Right ventricle myocardium superior (tissue), 1 donor: ENCODE results near the gene C5AR2. TPM values are rescaled to one million over a fixed set of nuclear protein-coding genes. Genes with fewer than 3 reads are reported as not detected.
A peak's percentile ranks its signal among the peaks of the same experiment; 100 is the strongest.
"Not testable (repeated sequence)": the region's sequence is repeated elsewhere in the genome, so short reads cannot be mapped to it uniquely, and the experiment has no call there.

Experiments
- ATAC-seq: fragments of 200-7000 bp; cut with Tn5 transposase; one replicate; pipeline ENCODE4 v1.9.1; 2020; ENCODE audit warnings: mild to moderate bottlenecking; ENCODE audit not compliant: poor library complexity
- DNase-seq: peaks from one replicate; pipeline ENCODE4 v3.0.0-alpha.2; 2020
- intact Hi-C: fragments of 100-400 bp; cut with DNase I; formaldehyde crosslinking; loops from one replicate; pipeline ENCODE4 v1.11.2; 2022
- long read RNA-seq: library from polyadenylated mRNA; unstranded; transcript quantifications from one replicate; pipeline ENCODE4 v2.0.0, GENCODE V29; 2021
- total RNA-seq: library from RNA; stranded (reverse); fragmentation: NEBNext Ultra II Directional; extraction: Animal tissue kit (Norgen Biotek cat#: 25700); gene quantifications from one replicate; pipeline ENCODE4 v1.2.1, GENCODE V29; 2021
- donor health status: DM: no; HTN: yes; CAD: no; lungs with severe emphysema.

C5AR2 gene
- 0.78 TPM for total RNA-seq
- long read RNA-seq, result 0 reads

DNA sequence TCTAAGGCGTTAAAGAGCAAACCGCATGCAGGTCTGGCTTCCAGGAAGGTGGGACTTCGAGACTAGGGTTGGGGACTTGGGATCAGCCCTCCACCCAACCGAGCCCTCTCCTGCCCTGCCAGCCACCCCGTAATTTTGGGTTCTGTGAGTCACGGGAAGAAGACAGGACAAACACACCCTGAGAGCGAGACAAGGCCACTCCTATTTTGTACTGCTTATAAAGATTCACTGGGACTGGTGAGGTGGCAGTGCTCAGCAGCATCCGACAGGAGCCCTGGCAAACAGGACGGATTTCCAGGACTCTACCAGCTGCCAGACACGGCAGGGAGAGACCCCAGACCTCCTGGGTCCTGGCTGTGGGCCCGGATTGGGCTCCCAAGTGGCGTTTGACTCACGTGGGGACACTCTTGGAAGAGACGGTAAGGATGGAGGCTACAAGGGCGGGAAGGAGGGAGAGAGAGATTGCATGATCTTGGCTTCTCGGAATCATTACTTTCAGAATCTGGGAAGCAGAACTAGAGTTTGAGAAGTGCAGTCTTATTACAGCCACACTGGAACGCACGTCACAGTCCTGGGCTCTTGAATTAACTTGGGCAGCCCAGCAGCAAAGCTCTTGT, at the start of gene C5AR2:
Gene C5AR2, plus strand, starts transcription at position 245 of the 617 bp plus-strand sequence. CDS start 8,625 bp downstream, outside the sequence.
- peak; percentile 30 for ATAC-seq
- DNase-seq, result no peak
- intact Hi-C loops, result no loop called here

DNA sequence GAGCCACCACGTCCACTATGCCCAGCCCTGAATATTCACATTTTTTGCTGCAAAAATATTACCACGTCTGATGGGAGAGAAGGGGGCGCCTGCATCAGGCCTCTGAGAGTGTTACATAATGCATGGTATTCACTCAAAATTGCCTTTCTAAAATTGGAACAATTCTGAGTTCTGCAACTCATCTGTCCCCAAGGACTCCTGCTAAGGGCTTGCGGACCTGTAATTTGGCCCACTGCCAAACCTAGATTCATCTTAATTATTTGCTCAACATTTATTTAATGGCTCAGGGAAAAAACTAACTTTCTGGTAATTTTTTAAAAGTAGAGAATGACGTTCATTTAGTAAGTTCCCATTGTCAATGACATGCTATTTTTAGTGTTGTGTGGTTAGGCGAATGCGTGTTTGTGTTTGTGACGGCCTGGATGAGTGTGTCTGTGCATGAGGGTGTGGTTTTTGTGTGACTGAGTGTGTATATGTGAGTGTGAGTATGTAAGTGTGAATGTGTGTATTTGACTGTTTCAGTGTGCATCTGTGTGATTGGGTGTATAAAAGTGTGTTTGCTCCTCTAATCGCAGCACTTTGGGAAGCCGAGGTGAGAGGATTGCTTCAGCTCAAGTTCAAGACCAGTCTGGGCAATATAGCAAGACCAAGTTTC, 48.4 kb upstream of the C5AR2 start:
- intact Hi-C loops, result no loop called here
- DNase-seq (no peak), ATAC-seq (no peak)

GRCh38 chr19:47284324-47284899, 47.6 kb upstream of the C5AR2 start:
- intact Hi-C loops, result no loop called here
- DNase-seq (no peak), ATAC-seq (peak; percentile 62)

GRCh38 chr19:47296036-47296435, 35.9 kb upstream of the C5AR2 start:
- peak; percentile 61 for DNase-seq
- ATAC-seq, result peak; percentile 92
- intact Hi-C loops, result loop anchor here (10.0 kb wide), 1 partner anchor 129 kb away; no protein-coding TSS in a partner anchor

GRCh38 chr19:47300867-47301266, 31.1 kb upstream of the C5AR2 start:
- not testable (repeated sequence) for DNase-seq, ATAC-seq
- intact Hi-C loops, result loop anchor here (10.0 kb wide), 1 partner anchor 84 kb away; no protein-coding TSS in a partner anchor

DNA sequence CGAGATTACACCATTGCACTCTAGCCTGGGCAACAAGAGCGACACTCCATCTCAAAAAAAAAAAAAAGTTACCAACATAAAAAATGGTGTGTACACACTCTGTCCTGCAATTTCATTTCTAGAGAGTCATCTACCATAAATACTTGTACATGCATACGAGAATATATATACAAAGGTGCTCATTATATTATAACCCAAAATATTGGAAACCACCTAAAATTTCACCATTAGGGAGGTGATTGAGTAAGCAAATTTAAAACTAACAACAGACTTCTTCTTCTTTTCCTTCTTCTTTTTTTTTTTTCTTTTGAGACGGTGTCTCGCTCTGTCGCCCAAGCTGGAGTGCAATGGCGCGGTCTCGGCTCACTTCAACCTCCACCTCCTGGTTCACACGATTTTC, 29.7 kb upstream of the C5AR2 start:
- DNase-seq (no peak), ATAC-seq (no peak)
- intact Hi-C loops, result loop anchor here (10.0 kb wide), 1 partner anchor 83 kb away; no protein-coding TSS in a partner anchor

GRCh38 chr19:47303966-47304365, 28.0 kb upstream of the C5AR2 start:
- intact Hi-C loops, result loop anchor here (10.0 kb wide), 1 partner anchor 81 kb away; no protein-coding TSS in a partner anchor
- ATAC-seq (no peak), DNase-seq (no peak)

DNA sequence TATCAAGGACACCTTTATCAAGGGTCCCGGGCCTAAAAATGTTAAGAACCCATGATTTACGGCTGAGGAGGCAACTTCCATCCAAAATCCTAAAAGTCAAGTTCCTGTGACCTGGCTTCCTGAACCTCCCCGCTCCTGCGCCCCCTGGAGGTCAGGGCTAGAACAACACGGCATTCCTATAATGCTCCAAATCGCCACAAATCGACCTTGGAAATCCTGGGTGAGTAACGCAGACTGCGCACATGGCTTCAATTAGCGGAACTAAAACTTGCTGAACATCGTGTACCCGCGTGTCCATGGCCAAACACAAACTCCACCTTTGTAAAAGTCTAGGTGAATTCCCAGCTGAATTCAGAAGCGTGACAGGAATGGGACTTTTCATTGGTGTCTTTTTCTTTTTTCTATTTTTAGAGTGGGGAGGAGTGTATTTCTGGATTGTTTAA, 26.6 kb upstream of the C5AR2 start:
- intact Hi-C loops, result loop anchor here (10.0 kb wide), 1 partner anchor 79 kb away; no protein-coding TSS in a partner anchor
- peak; percentile 64 for ATAC-seq
- DNase-seq, result peak; percentile 73

DNA sequence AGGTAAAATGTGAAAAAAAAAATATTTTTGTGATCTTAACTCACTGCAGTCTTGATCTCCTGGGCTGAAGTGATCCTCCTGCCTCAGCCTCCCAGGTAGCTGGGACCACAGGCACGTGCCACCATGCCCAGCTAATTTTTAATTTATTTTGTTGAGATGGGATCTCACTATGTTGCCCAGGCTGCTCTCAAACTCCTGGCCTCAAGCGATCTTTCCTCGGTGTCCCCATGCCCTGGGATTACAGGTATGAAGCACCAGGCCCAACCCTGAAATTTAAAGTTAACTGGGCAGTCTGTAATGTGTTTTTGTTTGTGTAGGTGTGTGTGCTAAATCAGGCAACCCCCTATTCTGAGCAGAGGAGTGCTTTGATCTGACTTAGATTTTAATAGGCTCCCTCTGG, 25.7 kb upstream of the C5AR2 start:
- no peak for ATAC-seq
- intact Hi-C loops, result loop anchor here (10.0 kb wide), 1 partner anchor 78 kb away; no protein-coding TSS in a partner anchor
- no peak for DNase-seq

GRCh38 chr19:47309038-47309437, 22.9 kb upstream of the C5AR2 start:
- intact Hi-C loops, result loop anchor here (10.0 kb wide), 1 partner anchor 76 kb away; no protein-coding TSS in a partner anchor
- ATAC-seq (no peak), DNase-seq (no peak)

DNA sequence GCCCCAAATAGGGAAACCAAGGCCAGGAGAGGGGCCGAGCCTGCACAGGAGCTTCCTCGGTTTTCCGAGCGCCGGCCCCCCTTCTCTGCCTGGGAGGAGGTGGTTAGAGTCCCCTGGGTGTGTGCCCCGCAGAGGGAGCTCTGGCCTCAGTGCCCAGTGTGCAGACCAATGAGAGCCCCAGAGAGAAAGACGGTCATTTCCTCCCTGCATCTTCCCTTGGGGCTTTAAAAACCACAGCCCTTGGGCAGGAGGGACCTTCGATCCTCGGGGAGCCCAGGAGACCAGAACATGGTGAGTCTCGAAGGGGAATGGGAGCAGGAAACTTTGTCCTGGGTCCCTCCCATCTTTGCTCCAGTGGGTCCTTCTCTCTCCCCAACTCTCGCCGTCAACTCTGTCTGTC, 22.4 kb upstream of the C5AR2 start, which contains the start of gene C5AR1:
Gene C5AR1, plus strand, starts transcription at position 254 of the 400 bp plus-strand sequence. Its CDS starts 35 bp downstream, at position 289.
- peak; percentile 71 for DNase-seq
- intact Hi-C loops, result loop anchor here (10.0 kb wide), 1 partner anchor 75 kb away; no protein-coding TSS in a partner anchor
- peak; percentile 58 for ATAC-seq

DNA sequence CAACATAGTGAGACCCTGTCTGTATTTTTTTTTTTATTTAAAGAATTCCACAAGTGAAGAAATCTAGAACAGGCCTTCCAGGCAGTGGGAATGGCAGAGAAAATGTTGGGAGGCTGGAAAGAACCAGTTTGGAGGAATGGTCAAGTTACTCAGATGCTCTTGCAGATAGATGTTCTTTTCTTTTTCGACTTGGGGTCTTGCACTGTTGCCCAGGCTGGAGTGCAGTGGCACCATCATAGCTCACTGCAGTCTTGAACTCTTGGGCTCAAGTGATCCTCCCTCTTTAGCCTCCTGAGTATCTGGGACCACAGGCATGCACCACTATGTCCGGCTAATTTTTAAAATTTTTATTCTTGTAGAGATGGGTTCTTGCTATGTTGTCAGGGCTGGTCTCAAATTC, 21.7 kb upstream of the C5AR2 start:
- intact Hi-C loops, result no loop called here
- no peak for ATAC-seq

GRCh38 chr19:47310819-47311218, 21.2 kb upstream of the C5AR2 start:
- ATAC-seq (no peak), DNase-seq (peak; percentile 82)
- intact Hi-C loops, result no loop called here

More for the DNA sequence above, 21.7 kb upstream of the C5AR2 start:
- DNase-seq, result no peak

DNA sequence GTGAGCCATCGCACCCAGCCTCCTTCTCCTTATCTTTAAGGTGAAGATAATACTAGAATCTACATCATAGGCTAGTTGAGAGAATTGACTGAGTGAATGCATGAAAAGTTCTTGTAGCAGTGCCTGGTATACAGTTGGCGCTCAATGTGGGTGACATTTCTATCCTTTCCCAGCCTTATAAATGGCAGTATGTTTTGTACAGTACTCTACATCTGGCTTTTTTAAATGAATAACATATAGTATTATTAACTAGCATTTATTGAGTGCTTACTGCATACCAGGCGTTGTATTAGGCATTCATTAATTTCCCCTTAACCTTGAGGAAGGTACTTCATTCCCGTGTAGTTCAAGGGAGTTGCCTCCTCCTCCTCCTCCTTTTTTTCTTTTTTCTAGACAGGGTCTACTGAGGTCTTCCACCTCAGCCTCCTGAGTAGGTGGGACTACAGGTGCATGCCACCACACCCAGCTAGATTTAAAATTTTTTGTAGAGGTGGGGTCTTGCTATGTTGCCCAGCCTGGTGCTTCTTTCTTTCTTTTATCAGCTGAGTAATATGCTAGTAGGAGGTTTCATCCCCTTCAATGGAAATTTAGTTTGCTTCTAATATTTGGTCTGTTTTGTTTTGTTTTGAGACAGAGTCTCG, 19.5 kb upstream of the C5AR2 start:
- intact Hi-C loops, result no loop called here
- ATAC-seq (no peak), DNase-seq (no peak)

DNA sequence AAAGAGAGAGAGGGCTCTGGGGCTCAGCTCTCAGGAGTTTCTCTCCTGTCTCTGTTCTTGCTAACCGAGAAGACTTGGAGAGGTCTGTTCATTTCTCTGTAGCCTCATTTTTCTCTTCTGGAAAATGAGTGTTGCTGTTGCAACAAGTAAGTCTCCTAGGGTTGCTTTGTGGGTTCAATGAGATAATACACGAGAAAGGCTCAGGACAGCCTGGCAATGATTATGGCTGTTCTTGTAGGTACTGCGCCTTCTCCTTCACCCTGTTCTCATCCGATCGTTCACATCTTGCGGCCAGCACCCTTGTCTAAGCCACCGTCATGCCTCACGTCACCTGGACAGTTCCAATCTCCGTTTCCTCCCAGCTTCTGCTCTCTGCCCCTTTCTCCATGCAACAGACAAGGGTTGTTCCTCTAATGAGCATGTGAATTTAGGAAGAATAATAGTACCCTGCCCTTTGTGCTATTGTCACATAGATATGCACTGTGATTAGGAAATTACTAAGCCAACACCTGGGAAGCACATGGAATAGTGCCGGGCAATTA, 18.1 kb upstream of the C5AR2 start:
- ATAC-seq (no peak), DNase-seq (no peak)
- intact Hi-C loops, result no loop called here

DNA sequence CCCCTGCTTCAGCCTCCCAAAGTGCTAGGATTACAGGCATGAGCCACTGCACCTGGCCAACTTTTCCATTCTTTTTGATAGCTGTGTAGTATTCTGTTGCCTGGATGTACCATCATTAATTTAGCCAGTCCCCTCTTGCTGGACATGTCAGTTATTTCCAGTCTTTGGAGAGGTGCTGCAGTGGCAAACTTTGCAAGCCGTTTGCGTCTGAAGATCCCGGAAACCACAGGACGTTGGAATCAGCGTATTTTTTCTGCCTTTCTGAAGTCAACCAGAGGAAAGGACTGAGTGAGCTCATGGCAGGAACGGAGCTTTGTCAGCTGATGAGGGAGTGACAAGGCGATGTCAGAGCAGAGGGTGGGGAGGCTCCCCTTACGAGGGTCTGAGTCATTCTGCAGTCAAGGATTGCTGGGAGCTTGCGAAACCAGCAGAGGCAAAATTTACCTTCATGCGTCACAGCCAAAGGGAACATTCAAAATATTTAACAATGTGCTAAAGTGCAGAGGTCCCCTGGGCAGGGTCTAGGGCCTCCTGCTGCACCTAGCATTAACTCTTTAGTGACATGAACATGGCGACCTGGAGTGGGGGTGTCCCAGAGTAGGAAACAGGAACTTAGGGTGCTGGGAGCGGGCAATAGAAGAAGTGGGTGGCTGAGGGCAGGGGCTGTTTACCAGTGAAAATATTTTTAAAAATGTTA, 16.7 kb upstream of the C5AR2 start:
- intact Hi-C loops, result no loop called here

DNA sequence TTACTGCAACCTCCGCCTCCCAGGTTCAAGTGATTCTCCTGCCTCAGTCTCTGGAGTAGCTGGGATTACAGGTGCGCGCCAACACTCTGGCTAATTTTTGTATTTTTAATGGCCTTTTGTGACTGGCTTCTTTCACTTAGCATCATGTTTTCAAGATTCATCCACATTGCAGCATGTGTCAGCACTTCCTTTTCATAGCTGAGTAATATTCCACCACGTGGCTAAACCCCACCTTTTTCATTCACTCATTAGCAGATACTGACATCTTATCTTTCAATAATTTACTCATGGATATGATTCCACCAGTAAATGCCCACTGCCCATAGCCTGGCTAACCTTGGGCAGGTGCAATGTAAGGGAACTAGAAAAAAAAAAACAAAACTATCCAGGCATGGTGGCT, 15.5 kb upstream of the C5AR2 start:
- DNase-seq (no peak), ATAC-seq (no peak)
- intact Hi-C loops, result no loop called here

More for the DNA sequence above, 16.7 kb upstream of the C5AR2 start:
- ATAC-seq (peak; percentile 88), DNase-seq (peak; percentile 62)
